GM20431 (cell line): ENCODE results near the gene BMP7.

Source experiments
- in situ Hi-C: fragments of 300-500 bp; cut with MseI, MboI; formaldehyde crosslinking; loops from one replicate; pipeline ENCODE4 v1.15.0; 2020; ENCODE audit warnings: low sequenced_read_pairs; ENCODE audit not compliant: unreplicated experiment

BMP7 gene

GRCh38 chr20:57138198-57138995 lies 128.0 kb downstream of the BMP7 start:
- in situ Hi-C loops = no loop called here

GRCh38 chr20:57137676-57138075 lies 128.8 kb downstream of the BMP7 start:
- in situ Hi-C loops = no loop called here

- in situ Hi-C loops = no loop called here
These were observed 129.7 kb downstream of the BMP7 start for GRCh38 chr20:57136734-57137133.

GRCh38 chr20:57135875-57136274 lies 130.6 kb downstream of the BMP7 start:
- in situ Hi-C loops = no loop called here

GRCh38 chr20:57134804-57135203 lies 131.6 kb downstream of the BMP7 start:
- in situ Hi-C loops = no loop called here

- in situ Hi-C loops = no loop called here
These were observed 132.4 kb downstream of the BMP7 start for GRCh38 chr20:57133926-57134650.

- in situ Hi-C loops = no loop called here
These were observed 134.6 kb downstream of the BMP7 start for GRCh38 chr20:57131601-57132391.

GRCh38 chr20:57131077-57131476 lies 135.4 kb downstream of the BMP7 start:
- in situ Hi-C loops = no loop called here

- in situ Hi-C loops = no loop called here
These were observed 136.2 kb downstream of the BMP7 start for GRCh38 chr20:57130160-57130772.

GRCh38 chr20:57129303-57129702 lies 137.1 kb downstream of the BMP7 start:
- in situ Hi-C loops = no loop called here

- in situ Hi-C loops = no loop called here
These were observed 138.2 kb downstream of the BMP7 start for GRCh38 chr20:57128044-57128757.

GRCh38 chr20:57126481-57127092 lies 139.9 kb downstream of the BMP7 start:
- in situ Hi-C loops = no loop called here

GRCh38 chr20:57124800-57125517 lies 141.5 kb downstream of the BMP7 start:
- in situ Hi-C loops = no loop called here

- in situ Hi-C loops = no loop called here
These were observed 142.1 kb downstream of the BMP7 start for GRCh38 chr20:57124366-57124765.

- in situ Hi-C loops = no loop called here
These were observed 142.9 kb downstream of the BMP7 start for GRCh38 chr20:57123504-57123903.

GRCh38 chr20:57122536-57123489 lies 143.6 kb downstream of the BMP7 start:
- in situ Hi-C loops = no loop called here

- in situ Hi-C loops = no loop called here
These were observed 147.5 kb downstream of the BMP7 start for GRCh38 chr20:57118964-57119363.
